ENCODE measurements around the gene MDGA2. TPM values are rescaled to one million over a fixed set of nuclear protein-coding genes. Genes with fewer than 3 reads are reported as not detected.
"Not testable (repeated sequence)": the region's sequence is repeated elsewhere in the genome, so short reads cannot be mapped to it uniquely, and the experiment has no call there.

Gene MDGA2
- total and polyA plus RNA-seq, 7 donors: 0.01 TPM; not detected in 6

DNA sequence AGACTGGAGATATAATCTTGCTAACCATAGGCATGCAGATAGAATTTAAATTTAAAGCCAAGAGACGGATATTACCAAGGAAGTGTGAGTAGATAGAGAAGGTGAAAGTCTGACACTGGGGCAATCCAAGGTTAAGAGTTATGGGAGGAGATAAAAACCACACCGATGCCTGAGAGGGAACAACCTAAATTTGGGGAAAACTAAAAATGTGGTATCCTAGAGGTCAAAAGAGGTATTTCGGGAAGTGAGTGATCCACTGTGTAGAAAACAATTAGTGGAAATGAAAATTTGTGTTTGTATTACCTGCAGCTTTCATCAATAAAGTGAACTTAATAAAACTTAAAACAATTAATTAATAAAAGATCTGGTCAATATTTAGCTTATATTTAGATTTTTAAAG lies 754.9 kb downstream of the MDGA2 start:
- ATAC-seq: no peak
- TF ChIP-seq, protein P1, sequence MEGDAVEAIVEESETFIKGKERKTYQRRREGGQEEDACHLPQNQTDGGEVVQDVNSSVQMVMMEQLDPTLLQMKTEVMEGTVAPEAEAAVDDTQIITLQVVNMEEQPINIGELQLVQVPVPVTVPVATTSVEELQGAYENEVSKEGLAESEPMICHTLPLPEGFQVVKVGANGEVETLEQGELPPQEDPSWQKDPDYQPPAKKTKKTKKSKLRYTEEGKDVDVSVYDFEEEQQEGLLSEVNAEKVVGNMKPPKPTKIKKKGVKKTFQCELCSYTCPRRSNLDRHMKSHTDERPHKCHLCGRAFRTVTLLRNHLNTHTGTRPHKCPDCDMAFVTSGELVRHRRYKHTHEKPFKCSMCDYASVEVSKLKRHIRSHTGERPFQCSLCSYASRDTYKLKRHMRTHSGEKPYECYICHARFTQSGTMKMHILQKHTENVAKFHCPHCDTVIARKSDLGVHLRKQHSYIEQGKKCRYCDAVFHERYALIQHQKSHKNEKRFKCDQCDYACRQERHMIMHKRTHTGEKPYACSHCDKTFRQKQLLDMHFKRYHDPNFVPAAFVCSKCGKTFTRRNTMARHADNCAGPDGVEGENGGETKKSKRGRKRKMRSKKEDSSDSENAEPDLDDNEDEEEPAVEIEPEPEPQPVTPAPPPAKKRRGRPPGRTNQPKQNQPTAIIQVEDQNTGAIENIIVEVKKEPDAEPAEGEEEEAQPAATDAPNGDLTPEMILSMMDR (IDR thresholded peaks at IDR 0.05): no peak
- H3K27me3 ChIP-seq (ENCODE audit: insufficient read depth in 3 of 3, low read length in 2 of 3): no peaks in the 10 kb centered on the region
- no peak for DNase-seq
- H3K27ac ChIP-seq: no peak overlapping the region
- no peak overlapping the region for H3K4me3 ChIP-seq
- H3K4me1 ChIP-seq: no peaks in the 10 kb centered on the region
- H3K36me3 ChIP-seq (ENCODE audit: insufficient read depth in 1 of 2, low read depth in 1 of 2): no peaks in the 10 kb centered on the region
- H3K9me3 ChIP-seq: no peaks in the 10 kb centered on the region
- intact Hi-C loops (cut with DNase I): no loop called here
- 88 to 90% (median 90%) methylated on average over 3 of the region's 3 CpGs for WGBS, 3 donors

DNA sequence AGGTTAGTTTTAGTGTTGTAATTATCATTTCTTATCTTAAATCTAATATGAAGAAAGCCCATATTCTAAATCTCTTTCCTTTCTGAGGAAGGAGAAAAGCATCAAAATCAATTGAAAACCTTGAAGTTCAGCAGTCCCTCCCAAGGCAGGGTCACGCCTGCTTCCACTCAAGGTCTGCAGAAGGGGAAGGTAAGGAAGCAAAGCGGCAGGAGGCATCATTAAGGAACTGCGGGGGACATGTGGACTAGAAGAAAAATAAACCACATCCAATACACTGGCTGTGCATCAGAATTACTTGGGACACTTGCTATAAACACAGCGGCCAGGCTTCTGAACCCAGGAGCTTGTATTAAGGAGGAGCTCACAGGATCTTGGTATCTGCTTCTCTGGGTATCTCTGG lies 759.9 kb downstream of the MDGA2 start:
- H3K27ac ChIP-seq; H3K27me3 ChIP-seq (ENCODE audit: insufficient read depth in 3 of 3, low read length in 2 of 3); H3K4me1 ChIP-seq; ATAC-seq; H3K36me3 ChIP-seq (ENCODE audit: insufficient read depth in 1 of 2, low read depth in 1 of 2); intact Hi-C loops (cut with DNase I); H3K4me3 ChIP-seq; DNase-seq; H3K9me3 ChIP-seq: not testable (repeated sequence)
- WGBS, 3 donors: 66 to 75% (median 67%) methylated on average over 3 to 4 of the region's 4 CpGs

DNA sequence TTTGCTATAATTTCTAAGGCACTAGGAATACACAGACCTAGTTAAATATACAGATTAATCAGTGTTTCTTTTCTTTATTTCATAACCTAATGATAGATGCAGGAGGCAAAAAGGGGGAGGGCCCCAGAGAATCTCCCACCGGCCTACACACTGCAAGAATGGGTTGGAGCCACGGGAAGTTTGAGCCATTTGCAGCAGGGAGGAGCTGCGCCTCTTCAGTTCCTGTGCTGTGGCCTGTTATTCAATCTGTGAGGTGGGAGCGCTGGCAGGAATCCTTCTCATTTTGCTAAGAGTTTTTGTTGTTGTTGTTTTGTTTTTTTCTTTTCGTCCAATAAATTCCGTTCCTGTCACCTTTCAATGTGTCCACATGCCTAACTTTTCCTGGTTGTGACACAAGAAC lies 772.6 kb downstream of the MDGA2 start:
- H3K4me1 ChIP-seq: no peaks in the 10 kb centered on the region
- H3K27ac ChIP-seq: no peak overlapping the region
- H3K27me3 ChIP-seq (ENCODE audit: insufficient read depth in 3 of 3, low read length in 2 of 3): no peaks in the 10 kb centered on the region
- TF ChIP-seq, protein P1 (IDR thresholded peaks at IDR 0.05): no peak
- H3K36me3 ChIP-seq (ENCODE audit: insufficient read depth in 1 of 2, low read depth in 1 of 2): no peaks in the 10 kb centered on the region
- ATAC-seq: no peak
- intact Hi-C loops (cut with DNase I): no loop called here
- no peaks in the 10 kb centered on the region for H3K9me3 ChIP-seq
- no peak overlapping the region for H3K4me3 ChIP-seq
- WGBS, 3 donors: 46 to 58% (median 54%) methylated on average over 6 of the region's 6 CpGs
- no peak for DNase-seq

DNA sequence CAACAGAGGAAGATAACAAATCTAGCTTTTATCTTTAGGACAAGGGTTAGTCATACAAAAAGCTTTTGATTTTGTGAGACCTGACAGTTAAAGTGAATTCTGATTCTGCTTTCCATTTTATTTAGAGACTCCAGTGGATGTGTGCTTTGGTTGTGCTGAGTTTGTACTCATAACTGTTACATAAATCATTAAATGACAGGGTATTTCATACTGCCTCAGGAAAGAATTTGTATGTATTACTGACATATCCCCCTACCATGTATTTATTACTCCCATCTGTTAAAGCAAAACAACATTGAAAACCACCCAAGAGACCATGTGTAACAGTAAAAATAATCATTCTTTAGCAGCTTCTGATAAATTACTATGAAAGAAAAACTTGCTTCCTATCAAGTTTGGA lies 780.9 kb downstream of the MDGA2 start:
- Histone ChIP-seq H3K4me3 (no peak overlapping the region), H3K9me3 (no peaks in the 10 kb centered on the region), H3K4me1 (no peaks in the 10 kb centered on the region), H3K27me3 (ENCODE audit: insufficient read depth in 3 of 3, low read length in 2 of 3) (no peaks in the 10 kb centered on the region), H3K36me3 (ENCODE audit: insufficient read depth in 1 of 2, low read depth in 1 of 2) (no peaks in the 10 kb centered on the region), H3K27ac (no peak overlapping the region)
- intact Hi-C loops (cut with DNase I): no loop called here
- DNase-seq: no peak
- TF ChIP-seq, protein P1 (IDR thresholded peaks at IDR 0.05): no peak
- ATAC-seq: no peak

DNA sequence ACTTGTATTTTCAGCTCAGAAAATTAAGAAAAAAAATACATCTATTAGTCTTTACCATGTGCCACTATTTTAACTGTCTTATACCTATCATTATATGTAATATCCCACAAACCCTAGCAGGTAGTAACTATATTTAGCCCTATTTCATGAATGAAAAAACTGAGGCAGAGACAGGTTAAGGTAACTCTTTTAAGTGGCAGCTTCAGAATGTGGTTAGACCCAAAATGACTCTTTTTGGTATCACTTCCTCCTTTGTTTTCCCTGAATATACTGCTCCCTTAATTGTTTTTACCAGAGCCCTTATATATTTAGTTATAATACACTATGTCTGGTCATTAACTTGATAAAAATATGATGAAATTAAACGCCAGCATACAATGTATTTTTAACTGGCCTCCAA lies 788.3 kb downstream of the MDGA2 start:
- DNase-seq (no peak), ATAC-seq (no peak)
- H3K9me3 ChIP-seq: no peaks in the 10 kb centered on the region
- intact Hi-C loops (cut with DNase I): no loop called here
- 75 to 85% (median 84%) methylated on average over 1 of the region's 1 CpG for WGBS, 3 donors
- H3K36me3 ChIP-seq (ENCODE audit: insufficient read depth in 1 of 2, low read depth in 1 of 2): no peaks in the 10 kb centered on the region
- H3K4me1 ChIP-seq: no peaks in the 10 kb centered on the region
- TF ChIP-seq, protein P1 (IDR thresholded peaks at IDR 0.05): no peak
- H3K27ac ChIP-seq: no peak overlapping the region
- no peak overlapping the region for H3K4me3 ChIP-seq
- no peaks in the 10 kb centered on the region for H3K27me3 ChIP-seq (ENCODE audit: insufficient read depth in 3 of 3, low read length in 2 of 3)
